IPS-15b (cell line): ENCODE data around the gene SNRPD1.
"Not testable (repeated sequence)": the region's sequence is repeated elsewhere in the genome, so short reads cannot be mapped to it uniquely, and the experiment has no call there.

ENCODE experiments used
- H3K27me3 ChIP-seq: one replicate; pipeline ENCODE4 v1.6.1; 2013; ENCODE audit warnings: low read length; ENCODE audit not compliant: control insufficient read depth, insufficient read depth
- H3K36me3 ChIP-seq: one replicate; pipeline ENCODE4 v1.6.1; 2013; ENCODE audit warnings: low read length; ENCODE audit not compliant: control insufficient read depth, insufficient read depth
- H3K4me1 ChIP-seq: one replicate; pipeline ENCODE4 v1.6.1; 2013; ENCODE audit warnings: mild to moderate bottlenecking, low read length; ENCODE audit not compliant: control insufficient read depth, insufficient read depth
- H3K4me3 ChIP-seq: one replicate; pipeline ENCODE4 v1.5.1; 2013; ENCODE audit warnings: low read depth, low read length
- H3K9ac ChIP-seq: one replicate; pipeline ENCODE4 v1.6.1; 2013; ENCODE audit warnings: low read depth, mild to moderate bottlenecking, low read length
- H3K9me3 ChIP-seq: one replicate; pipeline ENCODE4 v1.6.1; 2013; ENCODE audit warnings: mild to moderate bottlenecking, low read length; ENCODE audit not compliant: control insufficient read depth, insufficient read depth

The SNRPD1 gene

DNA sequence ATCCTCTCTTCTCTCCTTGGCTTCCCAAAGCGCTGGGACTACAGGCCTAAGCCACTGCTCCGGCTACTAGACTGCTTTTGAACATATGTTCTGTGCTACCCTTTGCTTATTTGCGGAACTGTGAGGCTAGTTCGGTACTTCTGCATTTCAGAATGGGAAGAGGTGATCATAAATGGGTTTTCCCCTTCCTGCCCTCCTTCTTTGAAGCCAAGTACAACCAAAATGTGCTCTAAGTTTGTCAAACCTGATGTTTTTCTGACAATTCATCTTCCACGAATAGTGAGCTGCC is 9.9 kb upstream of the SNRPD1 start:
- no peaks in the 10 kb centered on the region for H3K36me3 ChIP-seq
- H3K9me3 ChIP-seq = no peaks in the 10 kb centered on the region
- H3K27me3 ChIP-seq = no peaks in the 10 kb centered on the region
- H3K4me1 ChIP-seq = peaks cover 3% of the 10 kb centered on the region
- H3K9ac ChIP-seq = no peak overlapping the region
- H3K4me3 ChIP-seq = no peak overlapping the region

DNA sequence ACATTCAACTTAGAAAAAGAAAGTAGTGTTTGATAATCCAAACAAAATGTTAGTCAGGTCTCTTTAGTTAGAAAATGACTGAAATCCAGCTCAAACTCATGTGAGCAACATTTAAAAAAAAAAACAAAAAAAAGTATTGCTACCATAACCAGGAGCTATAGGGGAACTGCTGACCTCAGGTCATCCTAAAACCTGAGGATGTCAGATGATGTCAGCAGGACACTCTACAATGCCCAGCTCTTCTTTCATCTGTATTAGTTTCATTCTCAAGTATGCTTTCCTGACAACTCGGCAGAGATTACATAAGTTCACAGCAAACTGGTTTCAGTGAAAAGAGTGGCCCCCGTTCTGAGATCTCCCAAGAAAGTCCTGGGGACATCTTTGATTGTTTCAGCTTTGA is 7.4 kb upstream of the SNRPD1 start:
- Histone ChIP-seq H3K4me3 (no peak overlapping the region), H3K27me3 (no peaks in the 10 kb centered on the region), H3K4me1 (no peaks in the 10 kb centered on the region), H3K9me3 (no peaks in the 10 kb centered on the region), H3K9ac (no peak overlapping the region), H3K36me3 (no peaks in the 10 kb centered on the region)

DNA sequence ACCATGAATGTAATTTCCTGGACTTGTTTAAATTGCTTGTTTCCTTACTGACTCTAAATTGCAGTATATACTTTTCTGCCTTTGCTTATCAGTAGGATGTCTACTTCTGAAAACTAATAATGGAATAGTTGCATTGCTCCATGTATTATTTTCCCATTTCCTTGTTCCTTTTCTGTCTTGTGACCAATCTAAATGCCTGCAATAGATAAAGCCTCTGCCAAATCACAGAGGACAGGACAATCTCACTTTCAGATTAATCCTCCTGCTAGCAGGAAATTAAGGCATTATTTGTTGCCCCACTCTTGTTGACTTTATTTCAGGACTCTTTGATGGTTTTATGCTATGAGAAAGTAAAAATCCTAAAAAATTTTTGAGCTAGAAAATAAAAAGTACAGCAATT is 6.9 kb upstream of the SNRPD1 start:
- Histone ChIP-seq H3K9ac (no peak overlapping the region), H3K9me3 (no peaks in the 10 kb centered on the region), H3K4me1 (no peaks in the 10 kb centered on the region), H3K4me3 (no peak overlapping the region), H3K36me3 (no peaks in the 10 kb centered on the region), H3K27me3 (no peaks in the 10 kb centered on the region)

DNA sequence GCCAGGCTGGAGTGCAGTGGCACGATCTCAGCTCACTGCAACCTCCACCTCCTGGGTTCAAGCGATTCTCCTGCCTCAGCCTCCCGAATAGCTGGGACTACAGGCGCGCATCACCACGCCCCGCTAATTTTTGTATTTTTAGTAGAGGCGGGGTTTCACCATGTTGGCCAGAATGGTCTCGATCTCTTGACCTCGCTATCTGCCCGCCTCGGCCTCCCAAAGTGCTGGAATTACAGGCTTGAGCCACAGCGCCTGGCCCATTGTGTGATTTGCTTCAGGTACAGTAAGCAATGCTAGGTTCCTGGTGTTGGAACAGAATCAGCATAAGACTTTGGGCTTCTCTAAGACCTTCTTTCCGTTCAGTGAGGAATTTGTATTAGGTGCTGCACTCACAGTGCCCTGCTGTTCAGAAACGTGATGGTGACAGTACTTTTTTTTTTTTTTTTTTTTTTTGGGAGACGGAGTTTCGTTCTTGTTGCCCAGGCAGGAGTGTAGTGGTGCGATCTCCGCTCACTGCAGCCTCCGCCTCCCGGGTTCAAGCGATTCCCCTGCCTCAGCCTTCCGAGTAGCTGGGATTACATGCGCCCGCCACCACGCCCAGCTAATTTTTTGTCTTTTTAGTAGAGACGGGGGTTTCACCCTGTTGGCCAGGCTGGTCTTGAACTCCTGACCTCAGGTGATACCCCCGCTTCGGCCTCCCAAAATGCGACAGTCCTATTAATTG is 551 bp upstream of the SNRPD1 start:
- Histone ChIP-seq H3K4me3 (peak overlapping the region; percentile 99), H3K9ac (peak overlapping the region; percentile 99)
- H3K36me3 ChIP-seq, H3K9me3 ChIP-seq, H3K4me1 ChIP-seq, H3K27me3 ChIP-seq: not testable (repeated sequence)

DNA sequence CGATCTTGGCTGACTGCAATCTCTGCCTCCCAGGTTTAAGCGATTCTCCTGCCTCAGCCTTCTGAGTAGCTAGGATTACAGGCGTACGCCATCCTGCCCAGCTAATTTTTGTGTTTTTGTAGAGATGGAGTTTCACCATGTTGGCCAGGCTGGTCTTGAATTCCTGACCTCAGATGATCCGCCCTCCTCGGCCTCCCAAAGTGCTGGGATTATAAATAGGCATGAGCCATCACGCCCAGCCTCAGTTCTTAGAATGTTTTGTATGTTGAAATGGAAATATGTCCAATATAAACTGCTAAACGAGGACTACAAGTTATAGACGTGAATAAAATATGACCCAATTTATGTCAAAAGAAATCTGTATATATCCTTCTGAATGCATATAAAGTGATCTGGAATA is 9.5 kb downstream of the SNRPD1 start:
- H3K9me3 ChIP-seq, H3K4me1 ChIP-seq, H3K27me3 ChIP-seq, H3K4me3 ChIP-seq, H3K9ac ChIP-seq, H3K36me3 ChIP-seq: not testable (repeated sequence)

DNA sequence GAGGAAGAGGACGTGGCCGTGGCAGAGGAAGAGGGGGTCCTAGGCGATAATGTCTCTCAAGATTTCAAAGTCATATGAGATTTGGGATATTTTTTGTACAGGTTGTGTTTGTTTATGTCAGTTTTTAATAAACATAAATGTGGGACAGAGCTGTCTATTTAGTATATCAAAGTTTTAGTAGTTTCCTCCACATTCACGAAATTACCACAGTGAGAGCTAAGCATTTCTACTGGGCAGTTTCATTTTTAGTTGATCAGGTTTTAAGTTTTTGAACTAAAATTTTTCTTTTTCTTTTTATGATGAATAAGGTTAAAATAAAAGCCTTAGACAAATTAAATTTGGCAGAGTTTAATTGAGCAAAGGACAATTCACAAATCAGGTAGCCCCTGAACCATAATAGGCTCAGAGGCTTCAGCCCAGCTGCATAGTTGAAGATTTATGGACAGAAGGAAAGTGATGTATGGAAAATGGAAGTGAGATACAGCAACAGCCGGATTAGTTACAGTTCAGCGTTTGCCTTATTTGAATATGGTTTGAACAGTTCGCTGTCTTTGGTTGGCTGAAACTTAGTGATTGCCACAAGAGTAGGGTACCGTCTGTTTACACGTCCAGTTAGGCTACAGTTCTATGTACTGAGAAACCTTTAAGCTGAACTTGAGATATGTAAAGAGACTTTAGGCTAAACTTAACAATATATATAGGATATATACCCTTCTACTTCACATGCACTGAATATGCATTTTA is 17.1 kb downstream of the SNRPD1 start:
- Histone ChIP-seq H3K9me3 (no peaks in the 10 kb centered on the region), H3K27me3 (no peaks in the 10 kb centered on the region), H3K36me3 (peaks cover 26% of the 10 kb centered on the region), H3K4me1 (no peaks in the 10 kb centered on the region), H3K4me3 (no peak overlapping the region), H3K9ac (no peak overlapping the region)

DNA sequence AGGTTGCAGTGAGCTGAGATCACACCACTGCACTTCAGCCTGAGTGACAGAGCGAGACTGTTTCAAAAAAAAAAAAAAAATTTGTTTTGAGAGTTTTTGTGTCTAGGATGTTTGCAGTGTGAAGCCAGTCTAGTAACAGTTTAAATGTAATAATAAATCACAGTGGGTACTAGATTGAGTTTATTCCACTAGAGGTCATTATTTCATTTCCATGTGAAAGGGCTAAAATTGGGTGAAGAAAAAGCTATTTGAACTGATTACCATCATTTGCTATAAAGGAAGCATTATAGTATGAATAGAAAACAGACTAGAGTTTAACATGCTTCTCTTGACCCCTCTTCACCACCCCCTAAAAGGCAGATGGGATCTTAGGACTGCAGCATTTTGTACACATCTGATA is 20.3 kb downstream of the SNRPD1 start:
- Histone ChIP-seq H3K36me3 (peaks cover 17% of the 10 kb centered on the region), H3K9ac (no peak overlapping the region), H3K4me3 (no peak overlapping the region), H3K4me1 (no peaks in the 10 kb centered on the region), H3K9me3 (no peaks in the 10 kb centered on the region), H3K27me3 (no peaks in the 10 kb centered on the region)

DNA sequence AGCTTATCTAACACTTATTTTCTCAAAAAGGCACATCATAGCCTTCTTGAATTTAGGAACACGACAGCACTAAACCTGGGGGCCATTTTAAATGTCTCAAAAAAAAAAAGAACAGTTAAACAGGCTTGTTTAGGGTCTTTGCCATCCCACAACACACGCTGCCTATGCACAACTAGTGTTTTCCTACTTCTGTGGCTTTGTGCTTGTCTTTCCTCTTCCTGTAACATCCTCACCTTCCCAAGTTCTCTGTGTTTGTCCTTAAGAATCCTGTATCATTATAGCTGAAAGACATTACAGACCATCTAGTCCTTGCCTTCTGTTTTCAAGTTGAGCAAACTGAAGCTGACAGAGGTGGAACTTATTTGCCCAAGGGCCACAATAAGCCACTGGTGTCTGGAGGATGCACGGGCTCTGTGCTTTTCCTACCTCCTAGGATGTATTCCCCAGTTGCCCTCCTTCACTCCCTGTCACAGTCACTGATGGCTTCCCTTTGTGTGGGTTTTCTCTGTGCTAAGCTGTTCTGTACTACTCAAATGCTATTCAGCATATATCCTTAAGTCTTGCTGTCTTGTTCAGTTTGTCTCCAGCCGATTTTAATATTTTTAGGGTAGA is 22.6 kb downstream of the SNRPD1 start:
- Histone ChIP-seq H3K36me3 (peaks cover 11% of the 10 kb centered on the region), H3K27me3 (no peaks in the 10 kb centered on the region), H3K4me3 (no peak overlapping the region), H3K9me3 (no peaks in the 10 kb centered on the region), H3K9ac (no peak overlapping the region), H3K4me1 (no peaks in the 10 kb centered on the region)

DNA sequence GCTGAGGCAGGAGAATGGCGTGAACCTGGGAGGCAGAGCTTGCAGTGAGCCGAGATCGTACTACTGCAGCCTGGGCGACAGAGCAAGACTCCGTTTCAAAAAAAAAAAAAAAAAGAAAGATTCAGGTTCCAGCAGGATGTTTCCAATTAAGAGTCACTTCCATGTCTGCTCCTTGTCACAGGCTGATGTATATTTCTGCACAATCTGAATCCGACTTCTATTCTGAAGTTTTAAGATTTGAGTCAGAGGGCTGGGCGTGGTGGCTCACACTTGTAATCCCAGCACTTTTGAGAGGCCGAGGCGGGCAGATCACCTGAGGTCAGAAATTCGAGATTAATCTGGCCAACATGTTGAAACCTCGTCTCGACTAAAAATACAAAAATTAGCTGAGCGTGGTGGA is 24.7 kb downstream of the SNRPD1 start:
- H3K4me1 ChIP-seq = no peaks in the 10 kb centered on the region
- no peak overlapping the region for H3K4me3 ChIP-seq
- H3K9ac ChIP-seq = no peak overlapping the region
- peaks cover 4% of the 10 kb centered on the region for H3K36me3 ChIP-seq
- H3K9me3 ChIP-seq = no peaks in the 10 kb centered on the region
- no peaks in the 10 kb centered on the region for H3K27me3 ChIP-seq

DNA sequence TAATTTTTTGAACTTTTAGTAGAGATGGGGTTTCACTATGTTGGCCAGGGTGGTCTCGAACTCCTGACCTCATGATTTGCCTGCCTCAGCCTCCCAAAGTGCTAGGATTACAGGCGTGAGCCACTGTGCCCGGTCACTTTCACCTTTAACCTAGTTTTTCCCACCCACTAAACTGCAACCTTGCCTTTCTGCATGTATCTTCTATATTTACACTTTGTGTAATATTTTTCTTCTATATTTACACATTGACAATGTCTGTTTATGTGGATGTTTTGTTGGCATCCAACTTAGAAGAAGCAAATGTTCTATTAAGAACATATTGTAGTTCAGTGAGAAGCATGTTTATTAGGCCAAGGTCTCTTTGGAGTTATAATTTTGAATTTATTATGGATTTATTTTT is 26.7 kb downstream of the SNRPD1 start:
- Histone ChIP-seq H3K4me3 (no peak overlapping the region), H3K9ac (no peak overlapping the region), H3K36me3 (no peaks in the 10 kb centered on the region), H3K9me3 (no peaks in the 10 kb centered on the region), H3K4me1 (no peaks in the 10 kb centered on the region), H3K27me3 (no peaks in the 10 kb centered on the region)

DNA sequence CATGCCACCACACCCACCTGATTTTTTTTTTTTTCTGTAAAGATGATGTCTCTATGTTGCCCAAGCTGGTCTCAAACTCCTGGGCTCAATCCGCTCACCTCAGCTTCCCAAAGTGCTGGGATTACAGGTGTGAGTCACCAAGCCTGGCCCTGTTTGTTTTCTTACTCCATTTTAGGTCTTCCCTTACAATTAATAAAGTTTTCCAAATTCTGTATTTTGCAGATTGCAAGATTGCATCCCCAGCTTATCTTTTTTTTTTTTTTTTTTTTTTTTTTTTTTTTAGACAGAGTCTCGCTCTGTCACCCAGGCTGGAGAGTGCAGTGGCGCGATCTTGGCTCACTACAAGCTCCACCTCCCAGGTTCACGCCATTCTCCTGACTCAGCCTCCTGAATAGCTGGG is 28.3 kb downstream of the SNRPD1 start:
- H3K9me3 ChIP-seq, H3K9ac ChIP-seq, H3K36me3 ChIP-seq, H3K27me3 ChIP-seq, H3K4me1 ChIP-seq, H3K4me3 ChIP-seq: not testable (repeated sequence)

DNA sequence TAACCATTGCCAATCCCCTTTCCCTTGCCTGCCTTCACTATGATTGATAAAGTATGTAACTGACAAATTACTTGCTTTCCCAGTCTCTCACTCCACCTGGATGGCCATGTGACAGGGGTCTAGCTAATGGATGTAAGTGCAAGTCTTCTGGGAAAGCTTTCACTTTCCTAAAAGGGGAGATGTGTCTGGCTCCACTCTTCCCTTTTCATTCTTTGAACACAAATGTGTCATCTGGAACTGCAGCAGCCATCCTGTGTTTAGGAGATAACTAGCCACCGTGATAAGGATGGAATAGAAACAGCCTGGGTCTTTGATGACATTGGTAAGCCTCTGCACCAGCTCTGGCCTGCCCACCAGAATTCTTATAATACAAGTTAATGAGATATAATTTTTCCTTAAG is 38.2 kb downstream of the SNRPD1 start:
- Histone ChIP-seq H3K4me3 (no peak overlapping the region), H3K27me3 (no peaks in the 10 kb centered on the region), H3K36me3 (no peaks in the 10 kb centered on the region), H3K9ac (no peak overlapping the region), H3K4me1 (no peaks in the 10 kb centered on the region), H3K9me3 (no peaks in the 10 kb centered on the region)
